Endodermal cell (in vitro differentiated cells): ENCODE measurements around the gene ALKBH5. TPM values are rescaled to one million over a fixed set of nuclear protein-coding genes. Genes with fewer than 3 reads are reported as not detected.
A peak's percentile ranks its signal among the peaks of the same experiment; 100 is the strongest.

Source experiments
- DNase-seq: peaks from one replicate; pipeline ENCODE4 v3.0.0-alpha.2; 2017
- H3K27ac ChIP-seq: 2 replicates; pipeline ENCODE4 v1.5.1; 2013; ENCODE audit warnings: mild to moderate bottlenecking, low read depth, low read length, moderate library complexity
- H3K27me3 ChIP-seq: 2 replicates; pipeline ENCODE4 v1.6.1; 2013; ENCODE audit warnings: mild to moderate bottlenecking, low read length, moderate library complexity; ENCODE audit not compliant: insufficient read depth, control insufficient read depth, poor library complexity, severe bottlenecking
- H3K36me3 ChIP-seq: 2 replicates; pipeline ENCODE4 v1.7.0; 2013; ENCODE audit warnings: mild to moderate bottlenecking, low read length, moderate library complexity; ENCODE audit not compliant: control insufficient read depth, insufficient read depth
- H3K4me1 ChIP-seq: one replicate; pipeline ENCODE4 v1.7.0; 2013; ENCODE audit warnings: low read length; ENCODE audit not compliant: control insufficient read depth, insufficient read depth
- H3K4me3 ChIP-seq: 2 replicates; pipeline ENCODE4 v1.5.1; 2013; ENCODE audit warnings: mild to moderate bottlenecking, low read length, moderate library complexity
- H3K9ac ChIP-seq: 2 replicates; pipeline ENCODE4 v1.6.1; 2013; ENCODE audit warnings: mild to moderate bottlenecking, low read length, moderate library complexity; ENCODE audit not compliant: poor library complexity, severe bottlenecking; ENCODE audit errors: extremely low read depth
- H3K9me3 ChIP-seq: 2 replicates; pipeline ENCODE4 v1.6.1; 2013; ENCODE audit warnings: mild to moderate bottlenecking, low read length, moderate library complexity; ENCODE audit not compliant: control insufficient read depth
- H3K27ac Mint-ChIP-seq: 2 replicates; pipeline ENCODE4 v1.8.0; 2020; ENCODE audit warnings: mixed read lengths
- H3K27me3 Mint-ChIP-seq: 2 replicates; pipeline ENCODE4 v1.8.0; 2021; ENCODE audit warnings: mild to moderate bottlenecking, mixed read lengths; ENCODE audit not compliant: insufficient read depth
- H3K36me3 Mint-ChIP-seq: 2 replicates; pipeline ENCODE4 v1.8.0; 2020; ENCODE audit warnings: low read depth, mixed read lengths
- H3K4me1 Mint-ChIP-seq: 2 replicates; pipeline ENCODE4 v1.8.0; 2020; ENCODE audit warnings: mixed read lengths
- H3K4me3 Mint-ChIP-seq: 2 replicates; pipeline ENCODE4 v1.8.0; 2020; ENCODE audit warnings: mild to moderate bottlenecking, moderate library complexity, mixed read lengths
- H3K9me3 Mint-ChIP-seq: 2 replicates; pipeline ENCODE4 v1.8.0; 2020; ENCODE audit warnings: mild to moderate bottlenecking, mixed read lengths
- WGBS, 2 experiments: methylation state at CpG; one replicate each; pipeline versions ENCODE4 v1.1.5 to v1.1.7; 2013; ENCODE audit warnings: missing lambda C conversion rate in 2 of 2, mixed read lengths in 1 of 2; ENCODE audit not compliant: insufficient coverage in 1 of 2, insufficient read length in 1 of 2; 5-methylcytosine and 5-hydroxymethylcytosine counted together
- total RNA-seq, 2 donors: library from RNA; stranded (reverse); fragmentation: NEBNext Ultra II Directional in 1 of 2; extraction: Animal tissue kit (Norgen Biotek cat#: 25700) in 1 of 2; gene quantifications; 2 replicates in 1 of 2; 3 replicates in 1 of 2; pipeline ENCODE4 v1.2.1, GENCODE V29; 2021
- TF ChIP-seq, protein P1 (sequence below): fragments of 200-600 bp; sonication (generic); conservative IDR thresholded peaks from 2 replicates; pipeline ENCODE4 v1.5.0; 2021; ENCODE audit warnings: antibody characterized with exemption, mild to moderate bottlenecking

The ALKBH5 gene
- total RNA-seq, 2 donors from 2014 or later = 64.1 to 80.9 TPM

- Histone ChIP-seq H3K36me3 (no peaks in the 10 kb centered on the region), H3K27ac (no peak overlapping the region), H3K9me3 (no peaks in the 10 kb centered on the region), H3K4me3 (no peak overlapping the region), H3K9ac (no peak overlapping the region), H3K27me3 (no peaks in the 10 kb centered on the region), H3K4me1 (peaks cover 4% of the 10 kb centered on the region)
- no peaks in the 10 kb centered on the region for H3K9me3 Mint-ChIP-seq
- H3K4me3 Mint-ChIP-seq = no peak overlapping the region
- peaks cover 5% of the 10 kb centered on the region for H3K4me1 Mint-ChIP-seq
- TF ChIP-seq, protein P1, sequence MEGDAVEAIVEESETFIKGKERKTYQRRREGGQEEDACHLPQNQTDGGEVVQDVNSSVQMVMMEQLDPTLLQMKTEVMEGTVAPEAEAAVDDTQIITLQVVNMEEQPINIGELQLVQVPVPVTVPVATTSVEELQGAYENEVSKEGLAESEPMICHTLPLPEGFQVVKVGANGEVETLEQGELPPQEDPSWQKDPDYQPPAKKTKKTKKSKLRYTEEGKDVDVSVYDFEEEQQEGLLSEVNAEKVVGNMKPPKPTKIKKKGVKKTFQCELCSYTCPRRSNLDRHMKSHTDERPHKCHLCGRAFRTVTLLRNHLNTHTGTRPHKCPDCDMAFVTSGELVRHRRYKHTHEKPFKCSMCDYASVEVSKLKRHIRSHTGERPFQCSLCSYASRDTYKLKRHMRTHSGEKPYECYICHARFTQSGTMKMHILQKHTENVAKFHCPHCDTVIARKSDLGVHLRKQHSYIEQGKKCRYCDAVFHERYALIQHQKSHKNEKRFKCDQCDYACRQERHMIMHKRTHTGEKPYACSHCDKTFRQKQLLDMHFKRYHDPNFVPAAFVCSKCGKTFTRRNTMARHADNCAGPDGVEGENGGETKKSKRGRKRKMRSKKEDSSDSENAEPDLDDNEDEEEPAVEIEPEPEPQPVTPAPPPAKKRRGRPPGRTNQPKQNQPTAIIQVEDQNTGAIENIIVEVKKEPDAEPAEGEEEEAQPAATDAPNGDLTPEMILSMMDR = peak; percentile 86
- DNase-seq = peak; percentile 95
- H3K27ac Mint-ChIP-seq = peak overlapping the region; percentile 79
- H3K36me3 Mint-ChIP-seq = no peaks in the 10 kb centered on the region
- H3K27me3 Mint-ChIP-seq = peaks cover 10% of the 10 kb centered on the region
- WGBS, 2 experiments = 64 to 74% methylated on average over 9 to 18 of the region's 18 CpGs
Measured at GRCh38 chr17:18143044-18143936, 40.3 kb upstream of the ALKBH5 start.

GRCh38 chr17:18144261-18144660 lies 39.4 kb upstream of the ALKBH5 start:
- Histone ChIP-seq H3K9me3 (no peaks in the 10 kb centered on the region), H3K27ac (no peak overlapping the region), H3K36me3 (no peaks in the 10 kb centered on the region), H3K4me1 (peaks cover 4% of the 10 kb centered on the region), H3K27me3 (no peaks in the 10 kb centered on the region), H3K4me3 (no peak overlapping the region), H3K9ac (no peak overlapping the region)
- Mint-ChIP-seq H3K4me3 (no peak overlapping the region), H3K27me3 (peaks cover 12% of the 10 kb centered on the region), H3K9me3 (no peaks in the 10 kb centered on the region), H3K4me1 (peaks cover 5% of the 10 kb centered on the region), H3K27ac (no peak overlapping the region), H3K36me3 (no peaks in the 10 kb centered on the region)
- WGBS, 2 experiments = 92 to 100% methylated on average over 1 to 4 of the region's 4 CpGs
- TF ChIP-seq, protein P1 = no peak
- DNase-seq = no peak

DNA sequence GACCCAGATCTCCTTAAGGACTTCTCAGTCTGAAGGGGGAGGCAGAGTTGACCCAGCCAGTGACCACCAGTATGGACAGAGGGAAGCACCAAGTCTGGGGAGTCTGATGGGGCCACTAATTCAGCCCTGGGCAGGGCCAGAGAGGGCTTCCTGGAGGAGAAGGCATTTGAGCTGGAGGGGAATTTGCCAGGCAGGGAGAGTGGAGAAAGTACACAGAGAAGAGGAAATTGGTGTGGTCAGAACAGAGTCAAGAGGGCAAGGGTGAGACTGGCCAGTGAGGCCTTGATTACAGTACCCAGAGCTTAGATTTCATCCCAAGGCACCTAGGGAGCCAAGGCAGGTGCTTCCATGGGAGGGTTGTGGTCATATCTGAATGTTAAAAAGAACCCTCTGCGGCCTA lies 38.8 kb upstream of the ALKBH5 start:
- Mint-ChIP-seq H3K4me3 (no peak overlapping the region), H3K27me3 (peaks cover 12% of the 10 kb centered on the region), H3K36me3 (no peaks in the 10 kb centered on the region), H3K27ac (no peak overlapping the region), H3K4me1 (peaks cover 5% of the 10 kb centered on the region), H3K9me3 (no peaks in the 10 kb centered on the region)
- TF ChIP-seq, protein P1 = no peak
- Histone ChIP-seq H3K9me3 (no peaks in the 10 kb centered on the region), H3K36me3 (no peaks in the 10 kb centered on the region), H3K27me3 (no peaks in the 10 kb centered on the region), H3K27ac (no peak overlapping the region), H3K9ac (no peak overlapping the region), H3K4me1 (peaks cover 4% of the 10 kb centered on the region), H3K4me3 (no peak overlapping the region)
- no peak for DNase-seq
- 83 to 98% methylated on average over 1 of the region's 1 CpG for WGBS, 2 experiments
